ENCODE data around the gene PLAC1. TPM values are rescaled to one million over a fixed set of nuclear protein-coding genes. Genes with fewer than 3 reads are reported as not detected.

The PLAC1 gene
- total RNA-seq, 1 experiment from 2014 or later: not detected

- no peak for TF ChIP-seq ATF6 (CRISPR knock-in tag; IDR thresholded peaks at IDR 0.05)
- no peak for TF ChIP-seq RORB (CRISPR knock-in tag; IDR thresholded peaks at IDR 0.05)
- no peak for TF ChIP-seq ZMAT4 (CRISPR knock-in tag; IDR thresholded peaks at IDR 0.05)
- TF ChIP-seq EMX1 (CRISPR knock-in tag; IDR thresholded peaks at IDR 0.05): no peak
- TF ChIP-seq, protein P1, sequence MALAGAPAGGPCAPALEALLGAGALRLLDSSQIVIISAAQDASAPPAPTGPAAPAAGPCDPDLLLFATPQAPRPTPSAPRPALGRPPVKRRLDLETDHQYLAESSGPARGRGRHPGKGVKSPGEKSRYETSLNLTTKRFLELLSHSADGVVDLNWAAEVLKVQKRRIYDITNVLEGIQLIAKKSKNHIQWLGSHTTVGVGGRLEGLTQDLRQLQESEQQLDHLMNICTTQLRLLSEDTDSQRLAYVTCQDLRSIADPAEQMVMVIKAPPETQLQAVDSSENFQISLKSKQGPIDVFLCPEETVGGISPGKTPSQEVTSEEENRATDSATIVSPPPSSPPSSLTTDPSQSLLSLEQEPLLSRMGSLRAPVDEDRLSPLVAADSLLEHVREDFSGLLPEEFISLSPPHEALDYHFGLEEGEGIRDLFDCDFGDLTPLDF (CRISPR knock-in tag; IDR thresholded peaks at IDR 0.05): no peak
- TF ChIP-seq SMAD3 (CRISPR knock-in tag; IDR thresholded peaks at IDR 0.05; ENCODE audit: borderline replicate concordance): no peak
Measured at GRCh38 chrX:134623293-134624045, 34.8 kb downstream of the PLAC1 start (continued).

- ChIA-PET POLR2A (no interaction called here), CTCF (interaction anchor here (0.8 to 1.6 kb wide), 2 partner anchors 102 to 141 kb away, joined by 3 to 5 read pairs; no protein-coding TSS in a partner anchor)
- Mint-ChIP-seq H3K27ac (no peak overlapping the region), H3K4me3 (no peak overlapping the region), H3K27me3 (ENCODE audit: low read depth) (no peaks in the 10 kb centered on the region; the same call in 1 of the 2 replicates), H3K4me1 (peaks cover 18% of the 10 kb centered on the region), H3K9me3 (no peaks in the 10 kb centered on the region), H3K36me3 (no peaks in the 10 kb centered on the region)
- no peak for DNase-seq (ENCODE audit: low spot score)
- no peak for ATAC-seq
- TF ChIP-seq TEAD1 (CRISPR knock-in tag; IDR thresholded peaks at IDR 0.05) (no peak), SOX15 (CRISPR knock-in tag; IDR thresholded peaks at IDR 0.05) (no peak), GTF2I (CRISPR knock-in tag; conservative IDR thresholded peaks at IDR 0.05) (no peak), MXD4 (CRISPR knock-in tag; IDR thresholded peaks at IDR 0.05; ENCODE audit: borderline replicate concordance) (no peak), ZNF219 (CRISPR knock-in tag; IDR thresholded peaks at IDR 0.05; ENCODE audit: borderline replicate concordance) (no peak)
Measured at GRCh38 chrX:134622813-134623185, 35.5 kb downstream of the PLAC1 start.

DNA sequence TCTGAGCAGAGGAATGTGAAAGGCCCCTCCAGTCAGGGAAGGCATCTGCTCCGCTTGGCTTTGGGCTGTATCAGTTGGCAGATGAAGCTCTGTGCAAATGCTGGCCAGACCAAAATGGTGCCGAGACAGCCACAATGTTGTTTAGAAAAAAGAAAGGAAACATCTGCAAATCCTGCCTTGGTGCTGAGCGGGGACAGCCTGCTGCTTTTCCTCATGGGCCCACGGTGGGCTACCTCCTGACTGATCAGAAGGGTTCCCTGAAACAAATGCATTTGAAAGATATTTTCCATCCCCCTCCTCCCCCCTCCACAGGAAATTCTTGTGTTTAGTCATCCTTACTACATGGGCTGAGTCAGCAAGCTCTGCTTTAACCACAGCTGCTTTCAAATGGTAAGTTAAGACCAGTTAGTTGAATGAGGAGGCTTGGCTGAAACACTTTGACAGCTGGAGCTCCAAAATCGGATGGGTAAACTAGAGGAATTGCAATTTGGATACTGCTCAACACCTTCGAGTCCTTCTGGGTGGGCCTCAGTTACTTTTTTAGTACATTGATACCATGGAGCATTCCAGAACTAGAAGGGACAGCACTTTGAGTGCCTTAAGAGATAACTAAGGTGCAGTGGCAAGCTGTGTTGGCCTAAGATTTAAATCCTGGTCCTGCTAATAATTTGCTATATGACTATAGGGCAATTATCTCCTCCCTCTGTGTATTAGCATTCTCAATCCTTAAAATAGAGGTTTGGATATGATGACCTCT lies 36.0 kb downstream of the PLAC1 start:
- ATAC-seq (peak; percentile 60), DNase-seq (ENCODE audit: low spot score) (peak; percentile 12)
- H3K27me3 Mint-ChIP-seq (ENCODE audit: low read depth): no peaks in the 10 kb centered on the region; the same call in 1 of the 2 replicates
- no peaks in the 10 kb centered on the region for H3K9me3 Mint-ChIP-seq
- no peak overlapping the region for H3K4me3 Mint-ChIP-seq
- H3K27ac Mint-ChIP-seq: no peak overlapping the region
- no peaks in the 10 kb centered on the region for H3K36me3 Mint-ChIP-seq
- ChIA-PET CTCF (interaction anchor here (0.7 to 1.6 kb wide), 3 partner anchors 102 to 198 kb away, joined by 3 to 5 read pairs (median 3); no protein-coding TSS in a partner anchor), POLR2A (no interaction called here)
- no peak for TF ChIP-seq ZNF532 (CRISPR knock-in tag; IDR thresholded peaks at IDR 0.05; ENCODE audit: borderline replicate concordance)
- TF ChIP-seq ZNF396 (CRISPR knock-in tag; IDR thresholded peaks at IDR 0.05; ENCODE audit: borderline replicate concordance): no peak
- no peak for TF ChIP-seq TEAD4 (CRISPR knock-in tag; IDR thresholded peaks at IDR 0.05)
- TF ChIP-seq USF2 (CRISPR knock-in tag; IDR thresholded peaks at IDR 0.05): no peak
- TF ChIP-seq ZNF317 (CRISPR knock-in tag; IDR thresholded peaks at IDR 0.05; ENCODE audit: borderline replicate concordance, low read depth): no peak
- TF ChIP-seq, protein P1 (CRISPR knock-in tag; IDR thresholded peaks at IDR 0.05): no peak
- TF ChIP-seq NR2C2 (CRISPR knock-in tag; IDR thresholded peaks at IDR 0.05): no peak
- TF ChIP-seq CREM (CRISPR knock-in tag; IDR thresholded peaks at IDR 0.05): no peak
- TF ChIP-seq ZBTB21 (CRISPR knock-in tag; IDR thresholded peaks at IDR 0.05; ENCODE audit: borderline replicate concordance): no peak
- TF ChIP-seq ZNF121 (CRISPR knock-in tag; IDR thresholded peaks at IDR 0.05): no peak
- TF ChIP-seq ELF4 (CRISPR knock-in tag; IDR thresholded peaks at IDR 0.05; ENCODE audit: low read depth): no peak
- TF ChIP-seq ZMAT4 (CRISPR knock-in tag; IDR thresholded peaks at IDR 0.05): no peak
- H3K4me1 Mint-ChIP-seq: peaks cover 18% of the 10 kb centered on the region

Measured in WTC11 (cell line).